GM23338 (cell line): ENCODE measurements around the gene MAGED4. TPM values are rescaled to one million over a fixed set of nuclear protein-coding genes. Genes with fewer than 3 reads are reported as not detected.

Experiments
- ATAC-seq: fragments of 200-7000 bp; cut with Tn5 transposase; 3 replicates; pipeline ENCODE4 v1.9.1; 2020
- DNase-seq: peaks from one replicate; pipeline ENCODE4 v3.0.0-alpha.2; 2015; ENCODE audit warnings: low spot score
- H2AFZ ChIP-seq: fragments of 200-600 bp; sonication (generic); 2 replicates; pipeline ENCODE4 v1.8.0; 2016; ENCODE audit warnings: antibody characterized with exemption, mild to moderate bottlenecking, moderate library complexity
- H3F3A ChIP-seq: fragments of 200-600 bp; sonication (generic); replicated peaks from 2 replicates; pipeline ENCODE4 v1.8.0; 2017; ENCODE audit warnings: antibody characterized with exemption, mixed run types, low read depth
- H3K27ac ChIP-seq: fragments of 200-600 bp; sonication (generic); 2 replicates; pipeline ENCODE4 v1.6.1; 2016; ENCODE audit warnings: low read depth
- H3K27me3 ChIP-seq: fragments of 200-600 bp; sonication (generic); 2 replicates; pipeline ENCODE4 v1.8.0; 2016; ENCODE audit warnings: mild to moderate bottlenecking, mixed run types, moderate library complexity; ENCODE audit not compliant: insufficient read depth
- H3K36me3 ChIP-seq: fragments of 200-600 bp; sonication (generic); 2 replicates; pipeline ENCODE4 v1.8.0; 2016; ENCODE audit warnings: mild to moderate bottlenecking; ENCODE audit not compliant: insufficient read depth
- H3K4me1 ChIP-seq: fragments of 200-600 bp; sonication (generic); 2 replicates; pipeline ENCODE4 v1.8.0; 2016; ENCODE audit warnings: mild to moderate bottlenecking, moderate library complexity; ENCODE audit not compliant: insufficient read depth
- H3K4me2 ChIP-seq: fragments of 200-600 bp; sonication (generic); 2 replicates; pipeline ENCODE4 v1.7.1; 2017; ENCODE audit warnings: mixed run types
- H3K4me3 ChIP-seq: fragments of 200-600 bp; sonication (generic); 2 replicates; pipeline ENCODE4 v1.6.1; 2016; ENCODE audit warnings: mixed run types
- H3K79me2 ChIP-seq: fragments of 200-600 bp; sonication (generic); replicated peaks from 2 replicates; pipeline ENCODE4 v1.8.0; 2017; ENCODE audit warnings: mild to moderate bottlenecking; ENCODE audit not compliant: insufficient read depth
- H3K9me2 ChIP-seq: fragments of 200-600 bp; sonication (generic); 2 replicates; pipeline ENCODE4 v1.8.0; 2017; ENCODE audit not compliant: insufficient read depth
- H4K20me1 ChIP-seq: fragments of 200-600 bp; sonication (generic); replicated peaks from 2 replicates; pipeline ENCODE4 v1.8.0; 2017; ENCODE audit warnings: mild to moderate bottlenecking; ENCODE audit not compliant: insufficient read depth
- H3K27ac Mint-ChIP-seq: 2 replicates; pipeline ENCODE4 v1.8.0; 2020; ENCODE audit warnings: inconsistent platforms, mild to moderate bottlenecking, moderate library complexity, mixed read lengths
- H3K27me3 Mint-ChIP-seq: 3 replicates; pipeline ENCODE4 v1.8.0; 2022; ENCODE audit warnings: low read depth, mild to moderate bottlenecking, moderate library complexity, mixed read lengths, inconsistent platforms; ENCODE audit not compliant: insufficient read depth, poor library complexity
- H3K36me3 Mint-ChIP-seq: 3 replicates; pipeline ENCODE4 v1.8.0; 2021; ENCODE audit warnings: low read depth, mild to moderate bottlenecking, inconsistent platforms, moderate library complexity, mixed read lengths
- H3K4me1 Mint-ChIP-seq: 3 replicates; pipeline ENCODE4 v1.8.0; 2020; ENCODE audit warnings: mild to moderate bottlenecking, inconsistent platforms, mixed read lengths
- H3K4me3 Mint-ChIP-seq: 3 replicates; pipeline ENCODE4 v1.8.0; 2021; ENCODE audit warnings: moderate library complexity, mild to moderate bottlenecking, inconsistent platforms, mixed read lengths
- H3K9me3 Mint-ChIP-seq: 3 replicates; pipeline ENCODE4 v1.8.0; 2020; ENCODE audit warnings: moderate library complexity, mild to moderate bottlenecking, inconsistent platforms, mixed read lengths
- CREB1 ChIP-seq: fragments of 250-450 bp; sonication (Bioruptor Pico); IDR thresholded peaks from 2 replicates; pipeline ENCODE4 v1.5.0; 2020; ENCODE audit warnings: low read depth, mild to moderate bottlenecking, moderate library complexity
- CTCF ChIP-seq, 2 experiments: fragments of 200-600 bp in 1 of 2; sonication (generic) in 1 of 2; conservative IDR thresholded peaks; 2 replicates each; pipeline versions ENCODE4 v1.5.1 to v1.6.1; 2016 to 2017; ENCODE audit warnings: antibody characterized with exemption in 2 of 2, low read depth in 2 of 2, mild to moderate bottlenecking in 2 of 2, moderate library complexity in 1 of 2
- EZH2 ChIP-seq: fragments of 200-600 bp; sonication (generic); IDR thresholded peaks from one replicate; pipeline ENCODE4 v1.8.0; 2017; ENCODE audit warnings: antibody characterized with exemption, mild to moderate bottlenecking, low read depth; ENCODE audit not compliant: unreplicated experiment
- EZH2phosphoT487 ChIP-seq: fragments of 200-600 bp; sonication (generic); IDR thresholded peaks from one replicate; pipeline ENCODE4 v1.8.1; 2018; ENCODE audit warnings: antibody characterized with exemption; ENCODE audit not compliant: unreplicated experiment
- ZNF114 ChIP-seq: fragments of 250-450 bp; sonication (Bioruptor Pico); IDR thresholded peaks from 2 replicates; pipeline ENCODE4 v1.5.0; 2020; ENCODE audit warnings: mild to moderate bottlenecking, moderate library complexity
- ZNF331 ChIP-seq: fragments of 250-450 bp; sonication (Bioruptor Pico); IDR thresholded peaks from 2 replicates; pipeline ENCODE4 v1.5.0; 2020; ENCODE audit warnings: low read depth, mild to moderate bottlenecking, moderate library complexity
- polyA plus RNA-seq: library from polyadenylated mRNA; unstranded; fragments of >200 nt; fragmentation: Nextera tagmentation; extraction: Ambion mirVana; gene quantifications from 2 replicates; pipeline ENCODE4 v1.2.1, GENCODE V29; 2016
- total RNA-seq: library from RNA; depleted of rRNA; stranded (reverse); fragments of >200 nt; shearing (Covaris generic); gene quantifications from 2 replicates; pipeline ENCODE4 v1.2.3, GENCODE V29; 2014
- TF ChIP-seq, protein P1 (sequence below): IDR thresholded peaks from 2 replicates; pipeline ENCODE4 v1.6.1; 2016; ENCODE audit warnings: antibody characterized with exemption

MAGED4 gene
- total and polyA plus RNA-seq, 2 experiments from 2014 or later = 27.2 to 57.3 TPM

DNA sequence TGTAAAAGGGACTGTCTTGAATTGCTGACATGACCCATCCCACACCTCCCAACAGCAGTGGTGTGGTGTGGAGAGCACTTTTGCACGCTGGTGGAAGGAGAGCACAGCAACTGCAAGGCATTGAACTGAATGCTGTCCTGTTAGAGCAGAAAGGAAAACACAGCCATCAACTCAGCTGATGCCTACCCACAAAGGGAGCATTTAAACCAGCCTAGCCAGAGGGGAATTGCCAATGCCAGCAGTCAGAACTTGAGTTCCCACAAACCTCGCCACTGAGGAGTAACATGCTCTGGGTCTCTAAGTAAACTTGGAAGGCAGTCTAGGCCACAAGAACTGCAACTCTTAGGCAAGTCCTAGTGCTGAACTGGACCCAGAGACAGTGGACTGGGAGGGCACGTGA is 31.9 kb downstream of the MAGED4 start:
- Mint-ChIP-seq H3K36me3 (peaks cover 11% of the 10 kb centered on the region; the same call in 2 of the 3 replicates), H3K27me3 (no peaks in the 10 kb centered on the region), H3K4me3 (no peak overlapping the region), H3K27ac (no peak overlapping the region), H3K9me3 (peaks cover 27% of the 10 kb centered on the region), H3K4me1 (no peaks in the 10 kb centered on the region; the same call in 2 of the 3 replicates)
- no peak for DNase-seq
- Histone ChIP-seq H3K4me3 (no peak overlapping the region), H3K4me1 (peaks cover 4% of the 10 kb centered on the region; the same call in 1 of the 2 replicates), H3K9me2 (no peaks in the 10 kb centered on the region), H3K4me2 (no peak overlapping the region), H3F3A (no peaks in the 10 kb centered on the region), H3K36me3 (no peaks in the 10 kb centered on the region), H3K27ac (no peak overlapping the region), H2AFZ (no peak overlapping the region), H4K20me1 (no peaks in the 10 kb centered on the region), H3K79me2 (no peaks in the 10 kb centered on the region), H3K27me3 (no peaks in the 10 kb centered on the region)
- no peak for ATAC-seq
- no peak for TF ChIP-seq CREB1
- no peak for TF ChIP-seq EZH2

DNA sequence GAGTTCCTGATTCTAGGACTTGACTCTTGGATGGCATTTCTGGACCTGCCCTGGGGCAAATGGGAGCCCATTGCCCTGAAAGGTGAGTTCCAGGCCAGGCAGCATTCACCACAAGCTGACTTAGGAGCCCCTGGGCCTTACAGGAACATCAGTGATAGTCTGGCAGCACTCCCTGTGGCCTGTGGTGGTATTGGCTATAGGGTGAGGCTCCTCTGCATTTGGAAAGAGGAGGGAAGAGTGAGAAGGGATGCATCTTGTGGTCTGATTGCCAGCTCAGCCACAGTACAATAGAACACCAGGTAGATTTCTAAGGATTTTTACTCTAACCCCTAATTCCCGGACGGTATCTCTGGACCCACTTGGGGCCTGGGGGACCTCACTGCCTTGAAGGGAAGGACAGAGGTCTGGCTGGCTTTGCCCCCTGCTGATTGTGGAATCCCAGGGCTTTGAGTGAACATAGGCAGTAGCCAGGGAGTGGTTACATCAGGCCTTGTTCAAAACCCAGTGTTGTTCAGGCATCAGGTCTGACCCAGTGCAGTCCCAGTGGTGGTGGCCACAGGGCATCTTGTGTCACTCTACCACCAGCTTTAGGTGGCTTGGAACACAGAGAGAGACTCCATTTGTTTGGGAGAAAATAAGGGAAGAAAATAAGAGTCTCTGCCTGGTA is 32.9 kb downstream of the MAGED4 start:
- ATAC-seq (peak; percentile 98), DNase-seq (peak; percentile 54)
- H3K9me2 ChIP-seq = no peaks in the 10 kb centered on the region
- H3K4me1 ChIP-seq = peaks cover 4% of the 10 kb centered on the region; the same call in 1 of the 2 replicates
- Mint-ChIP-seq H3K27ac (no peak overlapping the region; the same call in 1 of the 2 replicates), H3K4me3 (no peak overlapping the region), H3K27me3 (no peaks in the 10 kb centered on the region), H3K4me1 (no peaks in the 10 kb centered on the region; the same call in 2 of the 3 replicates), H3K36me3 (peaks cover 11% of the 10 kb centered on the region; the same call in 2 of the 3 replicates), H3K9me3 (peaks cover 29% of the 10 kb centered on the region)
- no peak overlapping the region for H3K27ac ChIP-seq
- no peaks in the 10 kb centered on the region for H4K20me1 ChIP-seq
- H3F3A ChIP-seq = no peaks in the 10 kb centered on the region
- no peaks in the 10 kb centered on the region for H3K79me2 ChIP-seq
- H3K4me3 ChIP-seq = no peak overlapping the region
- no peak overlapping the region for H2AFZ ChIP-seq
- H3K27me3 ChIP-seq = no peaks in the 10 kb centered on the region
- no peak overlapping the region for H3K4me2 ChIP-seq
- no peaks in the 10 kb centered on the region for H3K36me3 ChIP-seq
- TF ChIP-seq ZNF114 (CRISPR knock-in tag) (no peak), CTCF (conservative IDR thresholded peaks at IDR 0.05; ENCODE audit: low read depth in 2 of 2) (peak; percentile 42 to 55)

DNA sequence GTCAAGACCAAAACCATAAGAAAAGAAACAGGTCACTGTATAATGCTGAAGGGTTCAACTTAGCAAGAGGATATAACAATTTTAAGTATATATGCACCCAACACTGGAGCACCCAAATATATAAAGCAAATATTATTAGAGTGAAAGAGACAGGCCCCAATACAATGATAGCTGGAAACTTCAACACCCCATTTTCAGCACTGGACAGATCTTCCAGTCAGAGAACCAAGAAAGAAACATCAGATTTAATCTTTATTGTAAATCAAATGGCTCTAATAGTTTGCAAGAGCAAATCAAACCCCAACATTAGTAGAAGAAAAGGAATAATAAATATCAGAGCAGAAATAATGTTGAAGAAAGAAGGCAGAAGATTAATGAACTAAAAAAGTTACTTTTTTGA is 36.2 kb downstream of the MAGED4 start:
- Mint-ChIP-seq H3K27me3 (no peaks in the 10 kb centered on the region), H3K36me3 (peaks cover 11% of the 10 kb centered on the region; the same call in 2 of the 3 replicates), H3K27ac (no peak overlapping the region), H3K4me3 (no peak overlapping the region), H3K4me1 (no peaks in the 10 kb centered on the region; the same call in 2 of the 3 replicates), H3K9me3 (peaks cover 29% of the 10 kb centered on the region)
- H3K4me3 ChIP-seq = no peak overlapping the region
- H4K20me1 ChIP-seq = no peaks in the 10 kb centered on the region
- no peaks in the 10 kb centered on the region for H3K36me3 ChIP-seq
- no peaks in the 10 kb centered on the region for H3K9me2 ChIP-seq
- H3K27me3 ChIP-seq = no peaks in the 10 kb centered on the region
- DNase-seq (no peak), ATAC-seq (no peak)
- H3K79me2 ChIP-seq = no peaks in the 10 kb centered on the region
- peaks cover 4% of the 10 kb centered on the region; the same call in 1 of the 2 replicates for H3K4me1 ChIP-seq
- no peak overlapping the region for H3K27ac ChIP-seq
- no peak overlapping the region for H3K4me2 ChIP-seq
- no peaks in the 10 kb centered on the region for H3F3A ChIP-seq
- no peak overlapping the region for H2AFZ ChIP-seq
- TF ChIP-seq, protein P1, sequence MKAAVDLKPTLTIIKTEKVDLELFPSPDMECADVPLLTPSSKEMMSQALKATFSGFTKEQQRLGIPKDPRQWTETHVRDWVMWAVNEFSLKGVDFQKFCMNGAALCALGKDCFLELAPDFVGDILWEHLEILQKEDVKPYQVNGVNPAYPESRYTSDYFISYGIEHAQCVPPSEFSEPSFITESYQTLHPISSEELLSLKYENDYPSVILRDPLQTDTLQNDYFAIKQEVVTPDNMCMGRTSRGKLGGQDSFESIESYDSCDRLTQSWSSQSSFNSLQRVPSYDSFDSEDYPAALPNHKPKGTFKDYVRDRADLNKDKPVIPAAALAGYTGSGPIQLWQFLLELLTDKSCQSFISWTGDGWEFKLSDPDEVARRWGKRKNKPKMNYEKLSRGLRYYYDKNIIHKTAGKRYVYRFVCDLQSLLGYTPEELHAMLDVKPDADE = no peak
- TF ChIP-seq EZH2phosphoT487 (no peak), ZNF331 (no peak)
